GM12872 (cell line): ENCODE data around the gene S100A11.

Experiments used
- TF ChIP-seq, protein P1 (sequence below): IDR thresholded peaks from 3 replicates; pipeline ENCODE4 v1.5.1; 2011; ENCODE audit warnings: low read depth, mild to moderate bottlenecking, low read length, moderate library complexity; ENCODE audit not compliant: insufficient read depth

S100A11 gene

DNA sequence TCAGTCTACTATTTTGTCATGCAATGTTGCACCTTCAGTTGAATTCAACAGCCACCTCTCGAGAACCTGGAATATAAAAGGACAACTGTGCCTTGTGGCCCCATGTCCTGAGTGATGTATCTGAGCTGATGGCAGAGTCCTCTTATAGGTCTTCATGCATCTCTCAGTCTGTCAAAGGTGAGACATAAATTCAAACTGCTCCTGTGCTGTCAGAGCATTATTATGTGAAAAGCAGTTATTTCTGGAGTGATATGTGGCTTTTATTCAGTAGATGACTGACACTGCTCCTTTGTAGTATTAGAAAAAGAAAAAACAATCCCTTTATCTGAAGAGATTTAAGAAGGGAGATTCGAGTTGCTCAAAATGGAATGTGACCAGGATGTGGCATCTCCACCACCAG lies 51.5 kb downstream of the S100A11 start:
- TF ChIP-seq, protein P1, sequence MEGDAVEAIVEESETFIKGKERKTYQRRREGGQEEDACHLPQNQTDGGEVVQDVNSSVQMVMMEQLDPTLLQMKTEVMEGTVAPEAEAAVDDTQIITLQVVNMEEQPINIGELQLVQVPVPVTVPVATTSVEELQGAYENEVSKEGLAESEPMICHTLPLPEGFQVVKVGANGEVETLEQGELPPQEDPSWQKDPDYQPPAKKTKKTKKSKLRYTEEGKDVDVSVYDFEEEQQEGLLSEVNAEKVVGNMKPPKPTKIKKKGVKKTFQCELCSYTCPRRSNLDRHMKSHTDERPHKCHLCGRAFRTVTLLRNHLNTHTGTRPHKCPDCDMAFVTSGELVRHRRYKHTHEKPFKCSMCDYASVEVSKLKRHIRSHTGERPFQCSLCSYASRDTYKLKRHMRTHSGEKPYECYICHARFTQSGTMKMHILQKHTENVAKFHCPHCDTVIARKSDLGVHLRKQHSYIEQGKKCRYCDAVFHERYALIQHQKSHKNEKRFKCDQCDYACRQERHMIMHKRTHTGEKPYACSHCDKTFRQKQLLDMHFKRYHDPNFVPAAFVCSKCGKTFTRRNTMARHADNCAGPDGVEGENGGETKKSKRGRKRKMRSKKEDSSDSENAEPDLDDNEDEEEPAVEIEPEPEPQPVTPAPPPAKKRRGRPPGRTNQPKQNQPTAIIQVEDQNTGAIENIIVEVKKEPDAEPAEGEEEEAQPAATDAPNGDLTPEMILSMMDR = no peak

DNA sequence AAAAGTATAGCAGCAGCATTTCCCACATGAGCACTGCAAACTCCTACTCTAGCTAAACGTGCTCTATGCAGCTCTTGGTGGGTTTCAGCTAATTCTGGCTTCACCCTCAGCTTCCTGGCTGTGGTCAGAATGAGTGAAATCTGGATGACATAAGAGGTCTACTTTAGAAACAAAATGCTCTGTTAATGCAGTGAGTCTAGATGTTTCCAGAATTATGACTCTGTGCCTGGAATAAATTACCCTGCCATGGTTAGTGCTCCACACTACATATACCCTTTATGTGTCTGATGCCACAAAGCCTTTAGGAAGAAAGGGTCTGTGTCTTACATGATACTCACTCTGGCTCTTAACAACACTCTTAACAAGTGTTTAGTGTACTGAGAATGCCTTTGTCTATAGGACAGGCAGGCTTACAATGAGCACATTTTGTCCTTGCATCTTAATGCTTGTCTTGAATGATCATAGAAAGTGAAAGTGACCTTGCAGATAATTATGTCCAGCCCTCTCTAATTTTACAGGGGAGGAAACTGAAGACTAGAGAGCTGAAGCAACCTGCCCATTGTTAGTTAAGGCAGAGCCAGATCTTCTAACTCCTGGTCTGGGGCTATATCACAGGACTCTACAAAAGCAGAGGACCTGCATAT lies 52.4 kb downstream of the S100A11 start:
- TF ChIP-seq, protein P1 = no peak
